Osteoblast (primary cell): ENCODE data around the gene VPS41. TPM values are rescaled to one million over a fixed set of nuclear protein-coding genes. Genes with fewer than 3 reads are reported as not detected.
A peak's percentile ranks its signal among the peaks of the same experiment; 100 is the strongest.

Experiments used
- DNase-seq: peaks from one replicate; pipeline ENCODE4 v3.0.0; 2011; ENCODE audit warnings: low spot score, mixed read lengths; ENCODE audit not compliant: insufficient read length; ENCODE audit errors: missing footprints
- H2AFZ ChIP-seq: 2 replicates; pipeline ENCODE4 v1.6.0; 2011; ENCODE audit warnings: mild to moderate bottlenecking, low read length
- H3K27ac ChIP-seq: 2 replicates; pipeline ENCODE4 v1.5.1; 2011; ENCODE audit warnings: mild to moderate bottlenecking, low read depth, low read length, moderate library complexity
- H3K27me3 ChIP-seq: 2 replicates; pipeline ENCODE4 v1.6.0; 2012; ENCODE audit warnings: mild to moderate bottlenecking, control low read depth, inconsistent platforms, low read length, moderate library complexity; ENCODE audit not compliant: insufficient read depth
- H3K36me3 ChIP-seq: 2 replicates; pipeline ENCODE4 v1.5.1; 2011; ENCODE audit warnings: mild to moderate bottlenecking, low read length, control low read depth, moderate library complexity; ENCODE audit not compliant: insufficient read depth
- H3K4me1 ChIP-seq: 2 replicates; pipeline ENCODE4 v1.5.1; 2011; ENCODE audit warnings: mild to moderate bottlenecking, low read length, control low read depth, moderate library complexity; ENCODE audit not compliant: insufficient read depth
- H3K4me2 ChIP-seq: 2 replicates; pipeline ENCODE4 v1.6.0; 2011; ENCODE audit warnings: mild to moderate bottlenecking, low read length; ENCODE audit not compliant: insufficient read depth
- H3K4me3 ChIP-seq: fragments of 200-600 bp; sonication (generic); 3 replicates; pipeline ENCODE4 v1.5.1; 2012; ENCODE audit warnings: mild to moderate bottlenecking, low read length, inconsistent platforms; ENCODE audit not compliant: insufficient read depth
- H3K79me2 ChIP-seq: 2 replicates; pipeline ENCODE4 v1.6.0; 2012; ENCODE audit warnings: mild to moderate bottlenecking, low read length, control low read depth, inconsistent platforms; ENCODE audit not compliant: insufficient read depth
- H3K9me3 ChIP-seq: 2 replicates; pipeline ENCODE4 v1.5.1; 2011; ENCODE audit warnings: low read depth, low read length, control low read depth
- H4K20me1 ChIP-seq: 2 replicates; pipeline ENCODE4 v1.6.0; 2012; ENCODE audit warnings: mild to moderate bottlenecking, low read length, control low read depth; ENCODE audit not compliant: insufficient read depth
- CTCF ChIP-seq: IDR thresholded peaks from 2 replicates; pipeline ENCODE4 v1.5.1; 2011; ENCODE audit warnings: mild to moderate bottlenecking, low read depth, low read length, moderate library complexity; ENCODE audit errors: extremely low read depth
- total RNA-seq: library from RNA; depleted of rRNA; stranded (reverse); fragments of >200 nt; gene quantifications from 2 replicates; pipeline ENCODE4 v1.2.3, GENCODE V29; 2012

The VPS41 gene
- total RNA-seq, 1 donor, result 78.5 TPM

- no peak overlapping the region for H3K4me3 ChIP-seq
- no peaks in the 10 kb centered on the region for H4K20me1 ChIP-seq
- no peaks in the 10 kb centered on the region for H3K9me3 ChIP-seq
- no peak for TF ChIP-seq CTCF
- peaks cover 4% of the 10 kb centered on the region for H3K4me1 ChIP-seq
- H3K36me3 ChIP-seq, result no peaks in the 10 kb centered on the region
- H3K27me3 ChIP-seq, result peaks cover 4% of the 10 kb centered on the region
- H3K27ac ChIP-seq, result no peak overlapping the region
- no peak overlapping the region for H2AFZ ChIP-seq
- H3K4me2 ChIP-seq, result no peak overlapping the region
- no peak for DNase-seq
- peaks cover 31% of the 10 kb centered on the region for H3K79me2 ChIP-seq
These were observed 879 bp upstream of the VPS41 start for GRCh38 chr7:38909870-38910269.

GRCh38 chr7:38907766-38908165, 1.2 kb downstream of the VPS41 start:
- H4K20me1 ChIP-seq, result peaks cover 2% of the 10 kb centered on the region
- no peak for DNase-seq
- peaks cover 52% of the 10 kb centered on the region for H3K79me2 ChIP-seq
- no peaks in the 10 kb centered on the region for H3K4me1 ChIP-seq
- H3K27me3 ChIP-seq, result peaks cover 4% of the 10 kb centered on the region
- no peaks in the 10 kb centered on the region for H3K36me3 ChIP-seq
- H3K9me3 ChIP-seq, result no peaks in the 10 kb centered on the region
- no peak overlapping the region for H3K4me3 ChIP-seq
- H3K27ac ChIP-seq, result no peak overlapping the region
- no peak for TF ChIP-seq CTCF
- H2AFZ ChIP-seq, result no peak overlapping the region
- H3K4me2 ChIP-seq, result peak overlapping the region; percentile 91

- Histone ChIP-seq H2AFZ (no peak overlapping the region), H3K79me2 (peaks cover 59% of the 10 kb centered on the region), H4K20me1 (peaks cover 2% of the 10 kb centered on the region)
These were observed 1.9 kb downstream of the VPS41 start for GRCh38 chr7:38907066-38907465.

GRCh38 chr7:38905056-38905759, 3.8 kb downstream of the VPS41 start:
- TF ChIP-seq CTCF, result no peak
- Histone ChIP-seq H3K9me3 (no peaks in the 10 kb centered on the region), H3K4me1 (no peaks in the 10 kb centered on the region), H3K27me3 (no peaks in the 10 kb centered on the region), H3K79me2 (peaks cover 73% of the 10 kb centered on the region), H3K4me2 (no peak overlapping the region), H3K4me3 (no peak overlapping the region), H4K20me1 (peaks cover 2% of the 10 kb centered on the region), H3K36me3 (no peaks in the 10 kb centered on the region), H2AFZ (no peak overlapping the region), H3K27ac (no peak overlapping the region)
- DNase-seq, result peak; percentile 48

More at GRCh38 chr7:38907066-38907465, 1.9 kb downstream of the VPS41 start:
- no peaks in the 10 kb centered on the region for H3K4me1 ChIP-seq
- H3K4me3 ChIP-seq, result no peak overlapping the region
- H3K36me3 ChIP-seq, result no peaks in the 10 kb centered on the region
- peaks cover 4% of the 10 kb centered on the region for H3K27me3 ChIP-seq
- no peak overlapping the region for H3K27ac ChIP-seq
- TF ChIP-seq CTCF, result no peak
- no peak for DNase-seq
- no peaks in the 10 kb centered on the region for H3K9me3 ChIP-seq
- H3K4me2 ChIP-seq, result no peak overlapping the region
